Karpas-422 (cell line): ENCODE measurements around the gene RAB22A. TPM values are rescaled to one million over a fixed set of nuclear protein-coding genes. Genes with fewer than 3 reads are reported as not detected.

Source experiments
- total RNA-seq: library from RNA; depleted of rRNA; stranded (reverse); fragments of >200 nt; shearing (Covaris generic); gene quantifications from 2 replicates; pipeline ENCODE4 v1.2.3, GENCODE V29; 2014; ENCODE audit warnings: low replicate concordance; rRNA removed

The RAB22A gene
- total RNA-seq, 1 experiment from 2014 or later = 11.8 TPM

Other genes starting within 250 kb of the RAB22A start
- not detected in 2 replicates for gene ANKRD60, start 81.1 kb upstream of the RAB22A start, total RNA-seq
- 11.1 and 12.8 TPM in 2 replicates for gene VAPB, start 79.5 kb downstream of the RAB22A start, total RNA-seq
- gene APCDD1L, start 205.7 kb downstream of the RAB22A start, total RNA-seq = not detected in 2 replicates